Mucosa of descending colon (tissue), 3 donors: ENCODE results near the gene UBR3. TPM values are rescaled to one million over a fixed set of nuclear protein-coding genes. Genes with fewer than 3 reads are reported as not detected.

Experiments used
- ATAC-seq: fragments of 200-7000 bp; cut with Tn5 transposase; one replicate; pipeline ENCODE4 v1.9.1; 2020; ENCODE audit warnings: mild to moderate bottlenecking, moderate library complexity
- DNase-seq, 3 donors: peaks; one replicate each; pipeline ENCODE4 v3.0.0-alpha.2; 2020
- H3K36me3 ChIP-seq: fragments of 200-600 bp; one replicate; pipeline ENCODE4 v1.8.0; 2021; ENCODE audit warnings: low read depth, mild to moderate bottlenecking
- H3K4me1 ChIP-seq: fragments of 200-600 bp; one replicate; pipeline ENCODE4 v1.8.0; 2021; ENCODE audit warnings: low read depth, mild to moderate bottlenecking
- H3K4me3 ChIP-seq: fragments of 200-600 bp; one replicate; pipeline ENCODE4 v1.8.0; 2021; ENCODE audit warnings: mild to moderate bottlenecking
- H3K9me3 ChIP-seq: fragments of 200-600 bp; one replicate; pipeline ENCODE4 v1.8.0; 2021; ENCODE audit warnings: mild to moderate bottlenecking
- CTCF ChIP-seq: fragments of 200-600 bp; IDR thresholded peaks from one replicate; pipeline ENCODE4 v1.8.0; 2022; ENCODE audit warnings: antibody characterized with exemption, mild to moderate bottlenecking
- intact Hi-C, 2 donors: fragments of 100-400 bp; cut with DNase I in 1 of 2; cut with micrococcal nuclease in 1 of 2; formaldehyde crosslinking; loops; one replicate each; pipeline versions ENCODE4 v1.11.0 to v1.11.1; 2022; cut with DNase I, micrococcal nuclease
- total RNA-seq, 3 donors: library from RNA; stranded (reverse); fragmentation: NEBNext Ultra II Directional in 2 of 3; extraction: Animal tissue kit (Norgen Biotek cat#: 25700) in 2 of 3; gene quantifications; one replicate each; pipeline versions ENCODE4 v1.2.1 to v1.2.4, GENCODE V29; 2021 to 2023
- donor health status: DM: no; HTN: no; CAD: no; lungs with moderate emphysema.
- donor health status: DM: no; HTN: no; CAD: no.
- donor health status: DM: no; HTN: yes; CAD: no.

UBR3 gene
- total RNA-seq, 3 donors from 2014 or later, result 32.5 to 65.8 (median 39.6) TPM

GRCh38 chr2:169910109-169910799, 83.0 kb downstream of the UBR3 start:
- TF ChIP-seq CTCF, result no peak
- H3K36me3 ChIP-seq, result no peaks in the 10 kb centered on the region
- no peaks in the 10 kb centered on the region for H3K4me1 ChIP-seq
- no peaks in the 10 kb centered on the region for H3K9me3 ChIP-seq
- DNase-seq, result no peak
- no peak overlapping the region for H3K4me3 ChIP-seq
- intact Hi-C loops, result no loop called here
- no peak for ATAC-seq

- DNase-seq (no peak), ATAC-seq (no peak)
- Histone ChIP-seq H3K4me1 (no peaks in the 10 kb centered on the region), H3K4me3 (no peak overlapping the region), H3K9me3 (no peaks in the 10 kb centered on the region), H3K36me3 (no peaks in the 10 kb centered on the region)
- TF ChIP-seq CTCF, result no peak
- intact Hi-C loops, result no loop called here
Measured at GRCh38 chr2:169911119-169911518, 83.9 kb downstream of the UBR3 start.

- H3K4me3 ChIP-seq, result no peak overlapping the region
- no peaks in the 10 kb centered on the region for H3K36me3 ChIP-seq
- no peak for ATAC-seq
Measured at GRCh38 chr2:169916623-169917022, 89.4 kb downstream of the UBR3 start.

GRCh38 chr2:169923977-169924376, 96.7 kb downstream of the UBR3 start:
- intact Hi-C loops, result loop anchor here in 1 of 2 donors (10.0 kb wide), 1 partner anchor 89 kb away; no protein-coding TSS in a partner anchor
- no peak for ATAC-seq

More at GRCh38 chr2:169916623-169917022, 89.4 kb downstream of the UBR3 start:
- Histone ChIP-seq H3K4me1 (no peaks in the 10 kb centered on the region), H3K9me3 (no peaks in the 10 kb centered on the region)
- intact Hi-C loops, result no loop called here
- no peak for DNase-seq
- no peak for TF ChIP-seq CTCF

GRCh38 chr2:169925968-169926367, 98.7 kb downstream of the UBR3 start:
- no peak for TF ChIP-seq CTCF
- intact Hi-C loops, result loop anchor here in 1 of 2 donors (10.0 kb wide), 1 partner anchor 91 kb away; no protein-coding TSS in a partner anchor
- Histone ChIP-seq H3K4me1 (no peaks in the 10 kb centered on the region), H3K4me3 (no peak overlapping the region), H3K36me3 (no peaks in the 10 kb centered on the region), H3K9me3 (no peaks in the 10 kb centered on the region)
- DNase-seq (no peak), ATAC-seq (no peak)

More at GRCh38 chr2:169923977-169924376, 96.7 kb downstream of the UBR3 start:
- no peak for TF ChIP-seq CTCF
- no peaks in the 10 kb centered on the region for H3K4me1 ChIP-seq
- no peak for DNase-seq
- H3K36me3 ChIP-seq, result no peaks in the 10 kb centered on the region
- H3K9me3 ChIP-seq, result no peaks in the 10 kb centered on the region
- H3K4me3 ChIP-seq, result no peak overlapping the region
